Measurements from ENCODE around the gene F9. TPM values are rescaled to one million over a fixed set of nuclear protein-coding genes. Genes with fewer than 3 reads are reported as not detected.

F9 gene
- total and polyA plus RNA-seq, 7 donors = not detected

- Histone ChIP-seq H3K36me3 (no peaks in the 10 kb centered on the region), H3K4me1 (no peaks in the 10 kb centered on the region), H3K27ac (no peak overlapping the region), H3K27me3 (no peaks in the 10 kb centered on the region), H3K9me3 (no peaks in the 10 kb centered on the region), H3K4me3 (no peak overlapping the region)
- no peak for TF ChIP-seq POLR2AphosphoS5 (IDR thresholded peaks at IDR 0.05)
- TF ChIP-seq CTCF (IDR thresholded peaks at IDR 0.05) = no peak
- TF ChIP-seq POLR2A (IDR thresholded peaks at IDR 0.05) = no peak
- no peak for TF ChIP-seq EP300 (IDR thresholded peaks at IDR 0.05)
- intact Hi-C loops (cut with DNase I) = no loop called here
- no peak for DNase-seq
- 20 to 48% methylated on average over 4 of the region's 4 CpGs for WGBS, 2 donors
Observed at GRCh38 chrX:139581068-139581467, 50.5 kb downstream of the F9 start.

GRCh38 chrX:139585613-139586012, 55.1 kb downstream of the F9 start:
- TF ChIP-seq POLR2AphosphoS5 (IDR thresholded peaks at IDR 0.05) = no peak
- TF ChIP-seq CTCF (IDR thresholded peaks at IDR 0.05) = no peak
- TF ChIP-seq EP300 (IDR thresholded peaks at IDR 0.05) = no peak
- TF ChIP-seq POLR2A (IDR thresholded peaks at IDR 0.05) = no peak
- no peaks in the 10 kb centered on the region for H3K9me3 ChIP-seq
- intact Hi-C loops (cut with DNase I) = no loop called here

GRCh38 chrX:139596068-139596467, 65.5 kb downstream of the F9 start:
- no peak for TF ChIP-seq POLR2AphosphoS5 (IDR thresholded peaks at IDR 0.05)
- TF ChIP-seq POLR2A (IDR thresholded peaks at IDR 0.05) = no peak
- TF ChIP-seq CTCF (IDR thresholded peaks at IDR 0.05) = no peak
- 42 to 66% methylated on average over 4 of the region's 4 CpGs for WGBS, 2 donors
- intact Hi-C loops (cut with DNase I) = no loop called here
- no peaks in the 10 kb centered on the region for H3K27me3 ChIP-seq
- H3K9me3 ChIP-seq = no peaks in the 10 kb centered on the region
- H3K27ac ChIP-seq = no peak overlapping the region
- H3K36me3 ChIP-seq = no peaks in the 10 kb centered on the region
- DNase-seq = no peak
- H3K4me1 ChIP-seq = no peaks in the 10 kb centered on the region
- H3K4me3 ChIP-seq = no peak overlapping the region

More at GRCh38 chrX:139585613-139586012, 55.1 kb downstream of the F9 start:
- Histone ChIP-seq H3K36me3 (no peaks in the 10 kb centered on the region), H3K4me3 (no peak overlapping the region), H3K27ac (no peak overlapping the region), H3K27me3 (no peaks in the 10 kb centered on the region), H3K4me1 (no peaks in the 10 kb centered on the region)
- DNase-seq = no peak
- WGBS, 2 donors = 58 to 84% methylated on average over 5 of the region's 5 CpGs

- Histone ChIP-seq H3K9me3 (no peaks in the 10 kb centered on the region), H3K36me3 (no peaks in the 10 kb centered on the region), H3K4me1 (no peaks in the 10 kb centered on the region), H3K4me3 (no peak overlapping the region), H3K27me3 (no peaks in the 10 kb centered on the region), H3K27ac (no peak overlapping the region)
- TF ChIP-seq POLR2A (IDR thresholded peaks at IDR 0.05) (no peak), POLR2AphosphoS5 (IDR thresholded peaks at IDR 0.05) (no peak), EP300 (IDR thresholded peaks at IDR 0.05) (no peak), CTCF (IDR thresholded peaks at IDR 0.05) (no peak)
- intact Hi-C loops (cut with DNase I) = no loop called here
- 41 to 72% methylated on average over 1 of the region's 1 CpG for WGBS, 2 donors
- no peak for DNase-seq
Observed at GRCh38 chrX:139600105-139600504, 69.6 kb downstream of the F9 start.

Other genes with a start within 250 kb of the F9 start
- gene MCF2, start 177.4 kb downstream of the F9 start, total RNA-seq = under 1 TPM in 3 of 4 donors, not detected in 1; 0.14 to 0.36 (median 0.16) TPM
- gene MCF2, start 177.4 kb downstream of the F9 start, polyA plus RNA-seq = under 1 TPM in 1 of 3 donors, not detected in 2; 0.16 TPM

All from sigmoid colon (tissue), 7 donors.